ENCODE data around the gene XIAP.
A peak's percentile ranks its signal among the peaks of the same experiment; 100 is the strongest.

The XIAP gene

GRCh38 chrX:123961268-123962005 is 101.6 kb downstream of the XIAP start, which contains the start of gene STAG2:
TSS of gene STAG2 (plus strand) at chrX:123961706. CDS start at chrX:124022628, 60,922 bp downstream.
- Histone ChIP-seq H3K4me2 (ENCODE audit: low read length) (peak within 1 kb of the TSS; percentile 79), H3K27me3 (ENCODE audit: control insufficient read depth, insufficient read depth, low read length) (no peaks in the 10 kb centered on the region), H3K4me3 (ENCODE audit: low read depth, low read length) (peak within 1 kb of the TSS; percentile 84), H3K36me3 (ENCODE audit: control insufficient read depth, insufficient read depth, low read length) (no peaks in the 10 kb centered on the region), H3K79me2 (peaks cover 11% of the 10 kb centered on the region), H3K9ac (peak within 1 kb of the TSS; percentile 94), H3K9me3 (ENCODE audit: control insufficient read depth, low read length) (no peaks in the 10 kb centered on the region), H3K4me1 (no peaks in the 10 kb centered on the region), H3K27ac (peak within 1 kb of the TSS; percentile 99), H2AFZ (peak within 1 kb of the TSS; percentile 92)
- no peak for TF ChIP-seq CTCF (IDR thresholded peaks at IDR 0.05)

GRCh38 chrX:123962006-123962467 is 102.2 kb downstream of the XIAP start:
- TF ChIP-seq CTCF (IDR thresholded peaks at IDR 0.05): no peak
- H3K27ac ChIP-seq: peak overlapping the region; percentile 99
- H3K9ac ChIP-seq: peak overlapping the region; percentile 3

GRCh38 chrX:123962794-123963373 is 103.0 kb downstream of the XIAP start:
- Histone ChIP-seq H3K4me2 (ENCODE audit: low read length) (peak overlapping the region; percentile 79), H3K79me2 (peaks cover 19% of the 10 kb centered on the region), H2AFZ (peak overlapping the region; percentile 46), H3K27ac (peak overlapping the region; percentile 99), H3K4me1 (no peaks in the 10 kb centered on the region), H3K4me3 (ENCODE audit: low read depth, low read length) (peak overlapping the region; percentile 84), H3K9ac (peak overlapping the region; percentile 3), H3K27me3 (ENCODE audit: control insufficient read depth, insufficient read depth, low read length) (no peaks in the 10 kb centered on the region), H3K36me3 (ENCODE audit: control insufficient read depth, insufficient read depth, low read length) (no peaks in the 10 kb centered on the region), H3K9me3 (ENCODE audit: control insufficient read depth, low read length) (no peaks in the 10 kb centered on the region)
- no peak for TF ChIP-seq CTCF (IDR thresholded peaks at IDR 0.05)

More at GRCh38 chrX:123962006-123962467, 102.2 kb downstream of the XIAP start:
- peak overlapping the region; percentile 84 for H3K4me3 ChIP-seq (ENCODE audit: low read depth, low read length)
- peaks cover 15% of the 10 kb centered on the region for H3K79me2 ChIP-seq
- H3K4me1 ChIP-seq: no peaks in the 10 kb centered on the region
- H3K9me3 ChIP-seq (ENCODE audit: control insufficient read depth, low read length): no peaks in the 10 kb centered on the region
- H3K27me3 ChIP-seq (ENCODE audit: control insufficient read depth, insufficient read depth, low read length): no peaks in the 10 kb centered on the region
- H2AFZ ChIP-seq: peak overlapping the region; percentile 92
- peak overlapping the region; percentile 79 for H3K4me2 ChIP-seq (ENCODE audit: low read length)
- no peaks in the 10 kb centered on the region for H3K36me3 ChIP-seq (ENCODE audit: control insufficient read depth, insufficient read depth, low read length)

All from parathyroid adenoma (tissue), 2 donors.